Transverse colon (tissue), 4 donors: ENCODE data around the gene JSRP1. TPM values are rescaled to one million over a fixed set of nuclear protein-coding genes. Genes with fewer than 3 reads are reported as not detected.

Experiments
- DNase-seq: peaks from one replicate; pipeline ENCODE4 v3.0.0-alpha.2; 2019
- H3K27ac ChIP-seq, 4 donors: fragments of 200-600 bp; sonication (generic); 2 replicates each; pipeline ENCODE4 v1.5.1; 2016 to 2018; ENCODE audit warnings: inconsistent platforms in 4 of 4
- H3K27me3 ChIP-seq: fragments of 200-600 bp; sonication (generic); 2 replicates; pipeline ENCODE4 v1.5.1; 2017; ENCODE audit warnings: inconsistent platforms
- H3K36me3 ChIP-seq, 4 donors: fragments of 200-600 bp; sonication (generic); 2 replicates each; pipeline ENCODE4 v1.5.1; 2017 to 2019; ENCODE audit warnings: inconsistent platforms in 4 of 4
- H3K4me1 ChIP-seq, 4 donors: fragments of 200-600 bp; sonication (generic); 2 replicates each; pipeline ENCODE4 v1.5.1; 2017 to 2020; ENCODE audit warnings: inconsistent platforms in 4 of 4
- H3K4me3 ChIP-seq, 4 donors: fragments of 200-600 bp; sonication (generic); 1 replicate in 1 of 4; 2 replicates in 3 of 4; pipeline versions ENCODE4 v1.5.1 to v1.6.1; 2017 to 2019; ENCODE audit warnings: inconsistent platforms in 4 of 4
- H3K9me3 ChIP-seq, 2 donors: fragments of 200-600 bp; sonication (generic); 2 replicates each; pipeline ENCODE4 v1.5.1; 2017 to 2019; ENCODE audit warnings: inconsistent platforms in 2 of 2
- EP300 ChIP-seq: sonication (generic); formaldehyde crosslinking; IDR thresholded peaks from one replicate; pipeline ENCODE4 v1.6.1; 2017; ENCODE audit warnings: antibody characterized with exemption, low read depth
- POLR2A ChIP-seq: fragments of 450-650 bp; IDR thresholded peaks from one replicate; pipeline ENCODE4 v1.6.1; 2016; ENCODE audit warnings: antibody characterized with exemption, mild to moderate bottlenecking, moderate library complexity
- POLR2AphosphoS5 ChIP-seq, 3 donors: sonication (generic); formaldehyde crosslinking; IDR thresholded peaks; one replicate each; pipeline ENCODE4 v1.6.1; 2016; ENCODE audit warnings: antibody characterized with exemption in 3 of 3
- WGBS, 2 donors: methylation state at CpG; one replicate each; pipeline ENCODE4 v1.1.5; 2018; ENCODE audit warnings: low coverage in 1 of 2; 5-methylcytosine and 5-hydroxymethylcytosine counted together
- in situ Hi-C, 4 donors: fragments of 200-750 bp; cut with MboI; loops; one replicate each; pipeline versions ENCODE4 v1.15.0 to v1.15.1; 2017; ENCODE audit warnings: low sequenced_read_pairs in 3 of 4, low pct_ligation_motif_present in 1 of 4, low pct_unique_long_range_greater_than_20kb in 1 of 4
- intact Hi-C: fragments of 100-400 bp; cut with DNase I; formaldehyde crosslinking; loops from one replicate; pipeline ENCODE4 v1.15.1; 2023; ENCODE audit warnings: low total_unique reads
- total RNA-seq, 4 donors: library from RNA; depleted of rRNA; stranded (reverse); fragments of >200 nt; gene quantifications; one replicate each; pipeline ENCODE4 v1.1.0, GENCODE V29; 2016
- TF ChIP-seq, protein P1 (sequence below), 5 experiments: fragments of 200-600 bp in 3 of 5; fragments of 450-650 bp in 2 of 5; sonication (generic) in 3 of 5; IDR thresholded peaks; 1 replicate in 2 of 5; 2 replicates in 3 of 5; pipeline ENCODE4 v1.5.1; 2016 to 2017; ENCODE audit warnings: antibody characterized with exemption in 5 of 5, inconsistent platforms in 3 of 5, mild to moderate bottlenecking in 2 of 5, moderate library complexity in 1 of 5

Gene JSRP1
- total RNA-seq, 4 donors from 2014 or later, result 5.6 TPM; not detected in 3

GRCh38 chr19:2277138-2277537, 20.9 kb upstream of the JSRP1 start:
- in situ Hi-C loops, result loop anchor here in 2 of 4 donors (25.0 kb wide), 1 partner anchor 110 kb away; no protein-coding TSS in a partner anchor
- H3K9me3 ChIP-seq, result no peaks in the 10 kb centered on the region

DNA sequence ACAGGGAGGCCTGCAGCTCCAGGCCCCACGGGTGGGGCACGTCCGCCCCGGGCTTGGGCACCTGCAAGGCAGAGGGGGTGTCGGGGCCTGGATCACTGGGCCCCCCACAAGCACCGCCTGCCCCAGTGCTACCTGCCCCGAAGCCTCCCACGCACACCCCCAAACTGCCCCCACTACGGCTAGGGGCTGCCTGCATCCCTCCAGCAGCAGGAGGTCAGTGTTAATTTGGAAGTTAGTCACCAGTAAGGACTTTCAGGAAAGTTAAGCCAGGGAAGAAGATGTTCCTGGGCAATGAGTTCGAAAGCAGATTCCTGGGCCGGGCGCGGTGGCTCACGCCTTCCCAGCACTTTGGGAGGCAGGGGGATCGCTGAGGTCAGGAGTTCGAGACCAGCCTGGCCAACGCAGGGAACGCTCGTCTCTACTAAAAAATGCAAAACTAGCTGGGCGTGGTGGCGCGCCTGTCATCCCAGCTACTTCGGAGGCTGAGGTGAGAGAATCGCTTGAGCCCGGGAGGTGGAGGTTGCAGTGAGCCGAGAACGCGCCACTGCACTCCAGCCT, 20.3 kb upstream of the JSRP1 start:
- TF ChIP-seq POLR2A (no peak), EP300 (no peak)
- TF ChIP-seq, protein P1, sequence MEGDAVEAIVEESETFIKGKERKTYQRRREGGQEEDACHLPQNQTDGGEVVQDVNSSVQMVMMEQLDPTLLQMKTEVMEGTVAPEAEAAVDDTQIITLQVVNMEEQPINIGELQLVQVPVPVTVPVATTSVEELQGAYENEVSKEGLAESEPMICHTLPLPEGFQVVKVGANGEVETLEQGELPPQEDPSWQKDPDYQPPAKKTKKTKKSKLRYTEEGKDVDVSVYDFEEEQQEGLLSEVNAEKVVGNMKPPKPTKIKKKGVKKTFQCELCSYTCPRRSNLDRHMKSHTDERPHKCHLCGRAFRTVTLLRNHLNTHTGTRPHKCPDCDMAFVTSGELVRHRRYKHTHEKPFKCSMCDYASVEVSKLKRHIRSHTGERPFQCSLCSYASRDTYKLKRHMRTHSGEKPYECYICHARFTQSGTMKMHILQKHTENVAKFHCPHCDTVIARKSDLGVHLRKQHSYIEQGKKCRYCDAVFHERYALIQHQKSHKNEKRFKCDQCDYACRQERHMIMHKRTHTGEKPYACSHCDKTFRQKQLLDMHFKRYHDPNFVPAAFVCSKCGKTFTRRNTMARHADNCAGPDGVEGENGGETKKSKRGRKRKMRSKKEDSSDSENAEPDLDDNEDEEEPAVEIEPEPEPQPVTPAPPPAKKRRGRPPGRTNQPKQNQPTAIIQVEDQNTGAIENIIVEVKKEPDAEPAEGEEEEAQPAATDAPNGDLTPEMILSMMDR (IDR thresholded peaks at IDR 0.05), result peak in 1 of 5 experiments; percentile 1
- WGBS, 2 donors, result 83% methylated on average over 28 of the region's 28 CpGs; no CpG with 5 or more reads in 1 of the 2 donors
- H3K9me3 ChIP-seq, result no peaks in the 10 kb centered on the region
- peak overlapping the region; percentile 53 to 69 (median 62) for H3K27ac ChIP-seq
- peaks cover 36 to 63% (median 48%) of the 10 kb centered on the region in 4 donors for H3K4me1 ChIP-seq
- H3K4me3 ChIP-seq, result no peak overlapping the region
- no peak for DNase-seq
- intact Hi-C loops, result no loop called here
- in situ Hi-C loops, result loop anchor here in 2 of 4 donors (25.0 kb wide), 1 partner anchor 111 kb away; no protein-coding TSS in a partner anchor
- peaks cover 5% of the 10 kb centered on the region for H3K27me3 ChIP-seq
- peaks cover 0 to 12% (median 5%) of the 10 kb centered on the region in 4 donors for H3K36me3 ChIP-seq

More at GRCh38 chr19:2277138-2277537, 20.9 kb upstream of the JSRP1 start:
- peaks cover 29 to 63% (median 47%) of the 10 kb centered on the region in 4 donors for H3K4me1 ChIP-seq
- intact Hi-C loops, result no loop called here
- 71 to 87% methylated on average over 6 to 9 of the region's 9 CpGs for WGBS, 2 donors
- peaks cover 0 to 11% (median 5%) of the 10 kb centered on the region in 4 donors for H3K36me3 ChIP-seq
- TF ChIP-seq EP300, result no peak
- TF ChIP-seq, protein P1 (IDR thresholded peaks at IDR 0.05), result no peak
- TF ChIP-seq POLR2A, result no peak
- no peak for TF ChIP-seq POLR2AphosphoS5 (IDR thresholded peaks at IDR 0.05)
- H3K27me3 ChIP-seq, result peaks cover 11% of the 10 kb centered on the region
- DNase-seq, result no peak
- no peak overlapping the region for H3K27ac ChIP-seq
- H3K4me3 ChIP-seq, result no peak overlapping the region

DNA sequence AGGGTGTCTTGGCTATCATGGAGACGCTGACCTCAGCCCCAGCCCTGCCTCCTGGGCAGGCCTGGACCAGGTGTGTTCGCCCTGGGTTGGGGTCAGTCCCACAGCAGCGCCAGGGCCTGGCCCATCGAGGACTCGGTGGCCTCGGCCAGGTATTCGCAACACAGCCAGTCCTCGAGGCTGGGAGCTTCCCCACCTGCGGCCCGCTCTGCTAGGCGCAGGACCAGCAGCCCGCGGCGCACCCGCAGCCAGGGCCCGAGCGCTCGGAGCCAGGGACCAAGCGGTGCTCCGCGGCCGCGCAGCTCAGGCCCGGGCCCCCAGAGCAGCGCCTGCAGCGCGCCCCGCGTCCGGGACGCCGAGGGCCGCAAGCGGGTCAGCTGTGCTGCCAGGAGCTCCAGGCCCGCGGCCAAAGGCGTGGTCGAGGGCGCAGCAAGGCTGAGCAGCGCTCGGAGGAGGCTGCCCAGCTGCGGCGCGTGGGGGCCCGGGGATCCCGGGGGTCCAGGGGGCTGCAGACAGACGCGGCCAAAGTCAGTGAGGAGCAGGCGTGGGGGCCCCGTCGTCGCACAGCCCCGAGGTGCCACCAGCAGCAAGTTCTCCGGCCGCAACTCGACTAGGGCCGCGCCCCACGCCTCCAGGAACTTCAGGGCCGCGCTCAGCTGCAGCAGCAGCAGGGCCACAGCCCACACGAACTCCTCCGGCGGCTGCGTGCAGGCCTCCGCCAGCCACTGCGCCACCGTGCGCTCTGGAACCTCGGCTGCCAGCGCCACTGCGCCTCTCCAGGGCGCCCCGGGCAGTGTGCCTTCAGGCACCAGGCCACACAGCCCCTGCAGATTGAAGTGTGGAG, 19.6 kb upstream of the JSRP1 start:
- peak overlapping the region; percentile 53 to 69 (median 62) for H3K27ac ChIP-seq
- WGBS, 2 donors, result 60% methylated on average over 44 of the region's 74 CpGs; no CpG with 5 or more reads in 1 of the 2 donors
- intact Hi-C loops (no loop called here), in situ Hi-C loops (loop anchor here in 2 of 4 donors (25.0 kb wide), 1 partner anchor 111 kb away; no protein-coding TSS in a partner anchor)
- peak overlapping the region in 1 of 4 donors; percentile 25 for H3K4me3 ChIP-seq
- no peaks in the 10 kb centered on the region for H3K9me3 ChIP-seq
- H3K27me3 ChIP-seq, result peaks cover 3% of the 10 kb centered on the region
- peak; percentile 59 for DNase-seq
- peaks cover 0 to 12% (median 5%) of the 10 kb centered on the region in 4 donors for H3K36me3 ChIP-seq
- peaks cover 38 to 69% (median 54%) of the 10 kb centered on the region in 4 donors for H3K4me1 ChIP-seq
- no peak for TF ChIP-seq EP300
- peak in 1 of 3 donors; percentile 34 for TF ChIP-seq POLR2AphosphoS5 (IDR thresholded peaks at IDR 0.05)
- TF ChIP-seq, protein P1 (IDR thresholded peaks at IDR 0.05), result peak in 1 of 5 experiments; percentile 44
